Rectal smooth muscle tissue (tissue), 1 donor: ENCODE results near the gene METTL22.

ENCODE experiments used
- H3K27ac ChIP-seq: one replicate; pipeline ENCODE4 v1.7.0; 2013; ENCODE audit warnings: low read depth, low read length, inconsistent platforms
- H3K27me3 ChIP-seq: one replicate; pipeline ENCODE4 v1.7.0; 2013; ENCODE audit warnings: low read length; ENCODE audit not compliant: control insufficient read depth, insufficient read depth
- H3K36me3 ChIP-seq: one replicate; pipeline ENCODE4 v1.7.0; 2013; ENCODE audit warnings: low read length; ENCODE audit not compliant: control insufficient read depth, insufficient read depth
- H3K4me1 ChIP-seq: one replicate; pipeline ENCODE4 v1.7.0; 2013; ENCODE audit warnings: low read length; ENCODE audit not compliant: control insufficient read depth, insufficient read depth
- H3K4me3 ChIP-seq: one replicate; pipeline ENCODE4 v1.7.0; 2013; ENCODE audit warnings: low read length
- H3K9ac ChIP-seq: one replicate; pipeline ENCODE4 v1.7.0; 2013; ENCODE audit warnings: low read length

METTL22 gene

GRCh38 chr16:8627456-8627855 is 6.0 kb downstream of the METTL22 start:
- no peak overlapping the region for H3K27ac ChIP-seq
- no peak overlapping the region for H3K4me3 ChIP-seq
- H3K27me3 ChIP-seq = no peaks in the 10 kb centered on the region
- H3K9ac ChIP-seq = no peak overlapping the region
- H3K4me1 ChIP-seq = no peaks in the 10 kb centered on the region
- peaks cover 41% of the 10 kb centered on the region for H3K36me3 ChIP-seq

GRCh38 chr16:8628981-8629725 is 7.7 kb downstream of the METTL22 start:
- H3K4me1 ChIP-seq = no peaks in the 10 kb centered on the region
- no peak overlapping the region for H3K4me3 ChIP-seq
- H3K36me3 ChIP-seq = peaks cover 54% of the 10 kb centered on the region
- no peak overlapping the region for H3K9ac ChIP-seq
- H3K27me3 ChIP-seq = no peaks in the 10 kb centered on the region
- H3K27ac ChIP-seq = no peak overlapping the region

DNA sequence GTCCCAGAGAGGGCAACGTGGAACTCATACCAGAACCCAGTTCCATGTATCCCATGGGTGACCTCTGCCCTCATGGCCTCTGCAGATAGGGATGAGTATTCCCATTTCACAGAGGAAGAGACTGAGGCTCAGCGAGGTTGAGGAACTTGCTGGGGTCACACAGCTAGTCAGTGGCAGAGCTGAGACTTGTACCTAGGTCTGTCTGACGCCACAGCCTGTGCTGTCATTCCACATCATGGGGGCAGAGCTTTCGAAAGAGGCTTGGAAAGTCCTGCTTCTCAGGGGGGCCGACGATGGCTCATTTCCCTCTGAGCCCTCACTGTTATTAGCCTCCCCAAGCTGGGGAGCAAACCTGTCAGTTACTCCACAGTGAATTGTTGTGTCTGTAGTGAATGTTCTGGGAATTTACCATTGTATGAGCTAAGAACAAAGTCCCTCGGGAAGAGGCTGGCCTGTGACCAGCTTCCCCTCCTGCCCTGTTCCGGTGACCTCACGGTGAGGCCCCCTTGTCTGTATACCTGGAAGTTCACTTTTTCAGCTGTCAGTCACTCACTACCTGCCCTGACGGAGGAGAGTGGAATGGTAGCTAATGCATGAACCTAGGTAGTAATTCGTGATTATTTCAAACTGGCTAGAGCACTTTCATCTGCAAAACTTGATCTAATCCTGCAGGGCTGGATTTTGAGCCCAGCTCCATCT is 8.9 kb downstream of the METTL22 start:
- H3K4me1 ChIP-seq = no peaks in the 10 kb centered on the region
- H3K27me3 ChIP-seq = no peaks in the 10 kb centered on the region
- H3K9ac ChIP-seq = no peak overlapping the region
- no peak overlapping the region for H3K27ac ChIP-seq
- H3K36me3 ChIP-seq = peaks cover 60% of the 10 kb centered on the region
- no peak overlapping the region for H3K4me3 ChIP-seq

DNA sequence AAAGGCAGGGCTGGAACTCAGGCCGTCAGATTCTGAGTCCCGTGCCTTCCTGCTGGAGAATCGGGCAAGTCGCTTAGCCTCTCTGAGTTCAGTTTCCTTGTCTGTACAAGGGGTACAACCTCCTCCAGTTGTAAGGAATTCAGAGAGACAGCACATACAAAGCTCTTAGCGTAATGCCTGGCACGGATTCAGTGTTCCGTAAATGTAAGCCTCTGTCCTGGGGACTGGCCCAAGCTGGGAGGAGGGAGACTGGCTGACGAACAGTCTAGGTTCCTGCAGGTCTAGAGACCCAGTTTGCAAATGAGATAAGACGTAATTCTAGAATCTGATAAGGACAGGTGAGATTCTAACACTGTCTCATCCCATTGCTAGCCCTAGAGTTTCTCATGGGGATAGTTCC is 9.9 kb downstream of the METTL22 start:
- no peak overlapping the region for H3K27ac ChIP-seq
- no peaks in the 10 kb centered on the region for H3K4me1 ChIP-seq
- no peak overlapping the region for H3K9ac ChIP-seq
- no peaks in the 10 kb centered on the region for H3K27me3 ChIP-seq
- H3K36me3 ChIP-seq = peaks cover 58% of the 10 kb centered on the region
- H3K4me3 ChIP-seq = no peak overlapping the region

GRCh38 chr16:8631818-8632465 is 10.4 kb downstream of the METTL22 start:
- H3K4me1 ChIP-seq = no peaks in the 10 kb centered on the region
- no peak overlapping the region for H3K4me3 ChIP-seq
- H3K36me3 ChIP-seq = peaks cover 57% of the 10 kb centered on the region
- H3K27ac ChIP-seq = no peak overlapping the region
- no peaks in the 10 kb centered on the region for H3K27me3 ChIP-seq
- H3K9ac ChIP-seq = no peak overlapping the region

- no peaks in the 10 kb centered on the region for H3K27me3 ChIP-seq
- H3K4me1 ChIP-seq = no peaks in the 10 kb centered on the region
- H3K4me3 ChIP-seq = no peak overlapping the region
- no peak overlapping the region for H3K27ac ChIP-seq
- no peak overlapping the region for H3K9ac ChIP-seq
- H3K36me3 ChIP-seq = peaks cover 57% of the 10 kb centered on the region
Measured at GRCh38 chr16:8632675-8633182, 11.2 kb downstream of the METTL22 start.

GRCh38 chr16:8634991-8635736 is 13.7 kb downstream of the METTL22 start:
- Histone ChIP-seq H3K27me3 (no peaks in the 10 kb centered on the region), H3K4me3 (no peak overlapping the region), H3K4me1 (no peaks in the 10 kb centered on the region), H3K36me3 (peaks cover 59% of the 10 kb centered on the region), H3K9ac (no peak overlapping the region), H3K27ac (no peak overlapping the region)

GRCh38 chr16:8639694-8640093 is 18.2 kb downstream of the METTL22 start:
- Histone ChIP-seq H3K4me3 (no peak overlapping the region), H3K9ac (no peak overlapping the region), H3K36me3 (peaks cover 59% of the 10 kb centered on the region), H3K4me1 (no peaks in the 10 kb centered on the region), H3K27ac (no peak overlapping the region), H3K27me3 (no peaks in the 10 kb centered on the region)

DNA sequence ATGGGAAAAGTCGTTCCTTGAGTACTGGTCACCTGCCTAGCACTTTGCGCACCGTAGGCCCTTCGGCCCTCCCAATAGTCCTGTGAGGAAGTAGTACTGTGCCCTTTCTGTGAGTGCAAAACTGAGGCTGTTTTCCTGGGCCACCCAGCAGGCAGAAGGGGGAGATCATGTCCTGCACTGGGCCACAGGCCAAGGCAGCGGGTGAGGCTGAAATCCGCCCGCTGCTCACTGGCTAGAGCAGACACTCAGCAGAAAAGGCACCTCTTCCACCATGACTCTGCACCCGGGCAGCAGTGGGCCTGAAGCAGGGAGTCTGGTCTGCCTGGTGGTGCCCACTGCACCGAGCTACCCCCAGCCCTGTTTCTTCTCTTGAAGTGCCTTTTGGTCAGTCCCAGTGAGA is 20.2 kb downstream of the METTL22 start:
- Histone ChIP-seq H3K9ac (no peak overlapping the region), H3K27ac (no peak overlapping the region), H3K4me1 (no peaks in the 10 kb centered on the region), H3K4me3 (no peak overlapping the region), H3K36me3 (peaks cover 56% of the 10 kb centered on the region), H3K27me3 (no peaks in the 10 kb centered on the region)

- Histone ChIP-seq H3K27me3 (no peaks in the 10 kb centered on the region), H3K4me3 (no peak overlapping the region), H3K4me1 (no peaks in the 10 kb centered on the region), H3K9ac (no peak overlapping the region), H3K27ac (no peak overlapping the region), H3K36me3 (peaks cover 57% of the 10 kb centered on the region)
Measured at GRCh38 chr16:8642146-8642545, 20.6 kb downstream of the METTL22 start.

DNA sequence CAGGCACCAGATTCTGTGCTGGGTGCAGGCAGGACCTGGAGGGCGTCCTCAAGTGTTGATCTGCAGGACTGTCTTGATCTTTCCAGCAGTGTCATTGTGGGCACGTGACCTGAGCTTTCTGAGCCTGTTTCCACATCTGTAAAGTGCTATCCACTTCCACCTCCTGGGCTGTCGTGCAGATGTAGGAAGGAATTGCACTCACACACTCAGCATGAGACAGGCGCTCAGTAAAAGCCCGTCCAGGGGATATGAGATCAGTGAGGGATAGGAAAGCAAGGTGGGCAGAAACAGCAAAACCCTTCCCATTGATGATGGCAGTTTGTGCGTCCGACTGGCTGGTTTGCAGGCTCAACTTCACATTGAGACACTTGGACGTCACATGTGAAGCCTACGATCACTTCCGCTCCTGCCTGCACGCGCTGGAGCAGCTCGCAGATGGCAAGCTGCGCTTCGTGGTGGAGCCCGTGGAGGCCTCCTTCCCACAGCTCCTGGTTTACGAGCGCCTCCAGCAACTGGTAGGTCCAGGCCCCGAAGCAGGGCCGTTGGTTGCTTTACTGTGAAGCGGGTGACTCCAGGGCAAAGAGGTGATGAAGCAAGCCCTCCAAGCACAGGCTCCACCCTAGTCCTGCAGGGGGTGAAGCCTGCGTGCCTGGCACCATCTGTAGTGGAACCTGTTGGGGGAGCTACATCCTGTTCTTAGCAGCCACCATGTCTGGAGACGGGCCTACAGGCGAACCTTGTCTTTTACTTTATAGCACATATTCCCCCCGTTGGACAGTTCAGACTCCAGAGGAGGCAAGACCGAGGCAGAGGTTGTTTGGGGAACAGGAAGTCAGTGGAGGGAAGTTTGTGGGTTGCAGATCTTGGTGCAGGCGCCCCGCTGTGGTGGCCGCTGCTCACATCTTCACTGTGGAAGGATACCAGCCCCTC is 23.0 kb downstream of the METTL22 start:
- Histone ChIP-seq H3K9ac (no peak overlapping the region), H3K27me3 (no peaks in the 10 kb centered on the region), H3K36me3 (peaks cover 52% of the 10 kb centered on the region), H3K4me1 (no peaks in the 10 kb centered on the region), H3K4me3 (no peak overlapping the region), H3K27ac (no peak overlapping the region)
